Measurements from ENCODE around the gene ANGPTL2.

Gene ANGPTL2

GRCh38 chr9:127139775-127140174, 17.3 kb upstream of the ANGPTL2 start:
- Histone ChIP-seq H3K4me2 (ENCODE audit: low read length) (no peak overlapping the region), H3K4me1 (ENCODE audit: control insufficient read depth, low read length) (no peaks in the 10 kb centered on the region), H3K27ac (ENCODE audit: low read depth, low read length) (no peak overlapping the region), H3F3A (ENCODE audit: control insufficient read depth, insufficient read depth) (no peaks in the 10 kb centered on the region), H3K9me3 (ENCODE audit: control insufficient read depth, insufficient read depth, low read length) (no peaks in the 10 kb centered on the region), H3K4me3 (ENCODE audit: low read length) (no peak overlapping the region), H3K36me3 (ENCODE audit: control insufficient read depth, low read length) (no peaks in the 10 kb centered on the region), H4K20me1 (ENCODE audit: control insufficient read depth, insufficient read depth, low read depth, low read length) (no peaks in the 10 kb centered on the region), H3K79me2 (ENCODE audit: control insufficient read depth, low read length) (no peaks in the 10 kb centered on the region), H3K27me3 (ENCODE audit: control insufficient read depth, low read length) (no peaks in the 10 kb centered on the region), H3K9me2 (replicated peaks; ENCODE audit: control insufficient read depth, low read length) (no peaks in the 10 kb centered on the region)
- TF ChIP-seq EZH2phosphoT487 (IDR thresholded peaks at IDR 0.05; ENCODE audit: borderline replicate concordance, low read length): no peak
- no peak for TF ChIP-seq CTCF (IDR thresholded peaks at IDR 0.05; ENCODE audit: low read depth, low read length, poor library complexity, severe bottlenecking)

DNA sequence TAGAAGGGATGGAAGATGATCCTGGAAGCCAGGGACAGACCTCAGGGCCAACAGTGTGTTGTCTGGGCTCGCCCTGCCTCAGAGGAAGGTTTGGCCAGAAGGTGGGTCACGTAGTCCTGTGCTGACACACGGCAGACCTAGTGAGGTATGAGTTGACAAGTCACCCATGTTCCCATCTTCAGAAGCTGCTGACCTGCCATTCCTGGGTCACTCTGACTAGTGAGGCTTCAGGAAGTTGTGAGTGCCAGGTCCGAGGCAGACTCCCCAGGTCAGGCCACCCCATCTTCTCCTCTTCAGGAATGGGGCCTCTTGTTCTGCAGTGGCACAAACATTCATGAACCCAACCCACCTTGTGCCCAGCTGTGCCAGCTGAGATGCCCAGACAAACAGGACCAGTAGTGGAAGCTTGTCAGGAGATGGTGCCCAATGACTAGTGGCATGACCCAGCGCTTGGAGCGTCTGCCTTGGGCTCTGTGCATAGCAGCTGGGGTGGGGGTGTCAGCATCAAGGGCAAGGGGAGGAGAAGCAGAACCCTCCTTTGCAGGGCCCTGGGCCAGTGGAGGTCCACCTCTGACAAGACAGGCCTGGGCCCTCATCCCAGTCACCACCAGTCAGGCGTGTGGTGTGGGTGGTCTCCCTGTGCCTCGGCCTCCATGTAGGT, 16.8 kb upstream of the ANGPTL2 start:
- no peak for TF ChIP-seq EZH2phosphoT487 (IDR thresholded peaks at IDR 0.05; ENCODE audit: borderline replicate concordance, low read length)
- TF ChIP-seq CTCF (IDR thresholded peaks at IDR 0.05; ENCODE audit: low read depth, low read length, poor library complexity, severe bottlenecking): no peak
- no peaks in the 10 kb centered on the region for H3K27me3 ChIP-seq (ENCODE audit: control insufficient read depth, low read length)
- H3K36me3 ChIP-seq (ENCODE audit: control insufficient read depth, low read length): no peaks in the 10 kb centered on the region

DNA sequence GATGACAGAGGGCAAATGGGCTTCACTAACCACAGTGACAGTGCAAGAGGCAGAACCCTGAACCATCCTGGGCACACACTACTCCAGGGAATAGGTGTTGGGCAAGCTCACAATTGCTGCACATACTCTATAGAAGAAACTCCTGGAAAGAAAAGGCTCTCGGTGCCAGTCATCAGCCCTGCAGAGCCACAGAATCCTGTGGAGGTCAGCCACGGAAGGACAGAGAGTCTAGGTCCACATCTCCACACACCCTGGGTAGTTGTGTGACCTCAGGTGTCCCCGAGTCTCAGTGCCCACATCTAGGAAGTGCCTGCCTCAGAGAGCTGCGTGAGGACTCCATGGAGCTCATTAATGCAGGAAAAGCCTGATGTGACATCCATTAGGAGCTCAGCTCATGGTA, 16.0 kb upstream of the ANGPTL2 start:
- Histone ChIP-seq H3K4me3 (ENCODE audit: low read length) (no peak overlapping the region), H3F3A (ENCODE audit: control insufficient read depth, insufficient read depth) (no peaks in the 10 kb centered on the region), H3K9me3 (ENCODE audit: control insufficient read depth, insufficient read depth, low read length) (no peaks in the 10 kb centered on the region), H3K4me2 (ENCODE audit: low read length) (no peak overlapping the region), H3K79me2 (ENCODE audit: control insufficient read depth, low read length) (no peaks in the 10 kb centered on the region), H3K27me3 (ENCODE audit: control insufficient read depth, low read length) (no peaks in the 10 kb centered on the region), H3K9me2 (replicated peaks; ENCODE audit: control insufficient read depth, low read length) (no peaks in the 10 kb centered on the region), H4K20me1 (ENCODE audit: control insufficient read depth, insufficient read depth, low read depth, low read length) (no peaks in the 10 kb centered on the region), H3K27ac (ENCODE audit: low read depth, low read length) (no peak overlapping the region), H3K36me3 (ENCODE audit: control insufficient read depth, low read length) (no peaks in the 10 kb centered on the region), H3K4me1 (ENCODE audit: control insufficient read depth, low read length) (no peaks in the 10 kb centered on the region)
- no peak for TF ChIP-seq EZH2phosphoT487 (IDR thresholded peaks at IDR 0.05; ENCODE audit: borderline replicate concordance, low read length)
- TF ChIP-seq CTCF (IDR thresholded peaks at IDR 0.05; ENCODE audit: low read depth, low read length, poor library complexity, severe bottlenecking): no peak

More for the DNA sequence above, 16.8 kb upstream of the ANGPTL2 start:
- no peak overlapping the region for H3K27ac ChIP-seq (ENCODE audit: low read depth, low read length)
- H4K20me1 ChIP-seq (ENCODE audit: control insufficient read depth, insufficient read depth, low read depth, low read length): no peaks in the 10 kb centered on the region
- no peak overlapping the region for H3K4me3 ChIP-seq (ENCODE audit: low read length)
- H3F3A ChIP-seq (ENCODE audit: control insufficient read depth, insufficient read depth): no peaks in the 10 kb centered on the region
- no peak overlapping the region for H3K4me2 ChIP-seq (ENCODE audit: low read length)
- H3K9me3 ChIP-seq (ENCODE audit: control insufficient read depth, insufficient read depth, low read length): no peaks in the 10 kb centered on the region
- no peaks in the 10 kb centered on the region for H3K4me1 ChIP-seq (ENCODE audit: control insufficient read depth, low read length)
- H3K9me2 ChIP-seq (replicated peaks; ENCODE audit: control insufficient read depth, low read length): no peaks in the 10 kb centered on the region
- no peaks in the 10 kb centered on the region for H3K79me2 ChIP-seq (ENCODE audit: control insufficient read depth, low read length)
